SK-N-SH treated with all-trans-retinoic acid at 6 μM for 48 hours (cell line): ENCODE measurements around the gene RS1.

Source experiments
- ATAC-seq: fragments of 200-7000 bp; cut with Tn5 transposase; 3 replicates; pipeline ENCODE4 v1.9.1; 2020; ENCODE audit warnings: mild to moderate bottlenecking, moderate library complexity
- ARNTL ChIP-seq: fragments of 450-650 bp; formaldehyde crosslinking; IDR thresholded peaks from 2 replicates; pipeline ENCODE4 v1.5.0; 2020; ENCODE audit warnings: low read depth, mild to moderate bottlenecking, moderate library complexity, borderline replicate concordance
- BACH2 ChIP-seq: fragments of 250-450 bp; sonication (Bioruptor Pico); IDR thresholded peaks from 2 replicates; pipeline ENCODE4 v1.9.0; 2021; ENCODE audit warnings: mild to moderate bottlenecking, borderline replicate concordance
- CSDC2 ChIP-seq: fragments of 250-450 bp; sonication (Bioruptor Pico); IDR thresholded peaks from 2 replicates; pipeline ENCODE4 v1.5.0; 2020; ENCODE audit warnings: mild to moderate bottlenecking, moderate library complexity
- CSRNP3 ChIP-seq: fragments of 250-450 bp; sonication (Bioruptor Pico); IDR thresholded peaks from 2 replicates; pipeline ENCODE4 v1.5.1; 2021; ENCODE audit warnings: mild to moderate bottlenecking, moderate library complexity
- ESRRG ChIP-seq: fragments of 250-450 bp; sonication (Bioruptor Pico); IDR thresholded peaks from 2 replicates; pipeline ENCODE4 v1.6.1; 2021; ENCODE audit warnings: mild to moderate bottlenecking
- GLIS3 ChIP-seq: fragments of 250-450 bp; sonication (Bioruptor Pico); IDR thresholded peaks from 2 replicates; pipeline ENCODE4 v1.5.0; 2020; ENCODE audit warnings: mild to moderate bottlenecking, moderate library complexity
- ISL1 ChIP-seq: fragments of 250-450 bp; sonication (Bioruptor Pico); IDR thresholded peaks from 2 replicates; pipeline ENCODE4 v2.1.2; 2022; ENCODE audit warnings: mild to moderate bottlenecking, moderate library complexity
- OSR1 ChIP-seq: fragments of 250-450 bp; sonication (Bioruptor Pico); IDR thresholded peaks from 2 replicates; pipeline ENCODE4 v1.8.0; 2022; ENCODE audit warnings: moderate library complexity, mild to moderate bottlenecking, inconsistent platforms
- POU6F1 ChIP-seq: fragments of 250-450 bp; sonication (Bioruptor Pico); IDR thresholded peaks from 2 replicates; pipeline ENCODE4 v1.8.0; 2021; ENCODE audit warnings: low read depth, mild to moderate bottlenecking, moderate library complexity, borderline replicate concordance
- PPARA ChIP-seq: fragments of 250-450 bp; sonication (Bioruptor Pico); IDR thresholded peaks from 2 replicates; pipeline ENCODE4 v1.5.0; 2020; ENCODE audit warnings: mild to moderate bottlenecking, borderline replicate concordance
- RARB ChIP-seq: fragments of 250-450 bp; sonication (Bioruptor Pico); IDR thresholded peaks from 2 replicates; pipeline ENCODE4 v1.8.0; 2021; ENCODE audit warnings: mild to moderate bottlenecking, moderate library complexity
- SNAI2 ChIP-seq: fragments of 250-450 bp; sonication (Bioruptor Pico); IDR thresholded peaks from 2 replicates; pipeline ENCODE4 v1.5.0; 2020; ENCODE audit warnings: mild to moderate bottlenecking, moderate library complexity
- TCF4 ChIP-seq: fragments of 250-450 bp; sonication (Bioruptor Pico); IDR thresholded peaks from 2 replicates; pipeline ENCODE4 v1.8.0; 2021; ENCODE audit warnings: mild to moderate bottlenecking, moderate library complexity, borderline replicate concordance
- TOX ChIP-seq: fragments of 250-450 bp; sonication (Bioruptor Pico); IDR thresholded peaks from 2 replicates; pipeline ENCODE4 v1.8.0; 2021; ENCODE audit warnings: mild to moderate bottlenecking, moderate library complexity, borderline replicate concordance
- ZC3H10 ChIP-seq: fragments of 250-450 bp; sonication (Bioruptor Pico); IDR thresholded peaks from 2 replicates; pipeline ENCODE4 v1.5.1; 2021; ENCODE audit warnings: mild to moderate bottlenecking, moderate library complexity
- ZFP3 ChIP-seq: fragments of 250-450 bp; sonication (Bioruptor Pico); IDR thresholded peaks from 2 replicates; pipeline ENCODE4 v1.5.0; 2020; ENCODE audit warnings: mild to moderate bottlenecking, moderate library complexity
- ZFP30 ChIP-seq: fragments of 450-650 bp; formaldehyde crosslinking; IDR thresholded peaks from 2 replicates; pipeline ENCODE4 v1.5.0; 2022; ENCODE audit warnings: mild to moderate bottlenecking, moderate library complexity
- ZNF565 ChIP-seq: fragments of 450-650 bp; formaldehyde crosslinking; conservative IDR thresholded peaks from 2 replicates; pipeline ENCODE4 v1.5.0; 2020; ENCODE audit warnings: low read depth, mild to moderate bottlenecking, moderate library complexity
- ZNF70 ChIP-seq: fragments of 450-650 bp; formaldehyde crosslinking; IDR thresholded peaks from 2 replicates; pipeline ENCODE4 v1.5.0; 2020; ENCODE audit warnings: mild to moderate bottlenecking, moderate library complexity
- ZNF8 ChIP-seq: fragments of 450-650 bp; formaldehyde crosslinking; IDR thresholded peaks from 2 replicates; pipeline ENCODE4 v1.5.0; 2020; ENCODE audit warnings: mild to moderate bottlenecking, moderate library complexity
- TF ChIP-seq, protein P1 (sequence below): fragments of 250-450 bp; sonication (Bioruptor Pico); IDR thresholded peaks from 2 replicates; pipeline ENCODE4 v1.5.1; 2020; ENCODE audit warnings: low read depth, mild to moderate bottlenecking, moderate library complexity
- TF ChIP-seq, protein P2 (sequence below): fragments of 250-450 bp; sonication (Bioruptor Pico); IDR thresholded peaks from 2 replicates; pipeline ENCODE4 v1.5.0; 2020; ENCODE audit warnings: mild to moderate bottlenecking, moderate library complexity

Gene RS1

GRCh38 chrX:18640686-18641085, 31.2 kb downstream of the RS1 start:
- TF ChIP-seq, protein P1, sequence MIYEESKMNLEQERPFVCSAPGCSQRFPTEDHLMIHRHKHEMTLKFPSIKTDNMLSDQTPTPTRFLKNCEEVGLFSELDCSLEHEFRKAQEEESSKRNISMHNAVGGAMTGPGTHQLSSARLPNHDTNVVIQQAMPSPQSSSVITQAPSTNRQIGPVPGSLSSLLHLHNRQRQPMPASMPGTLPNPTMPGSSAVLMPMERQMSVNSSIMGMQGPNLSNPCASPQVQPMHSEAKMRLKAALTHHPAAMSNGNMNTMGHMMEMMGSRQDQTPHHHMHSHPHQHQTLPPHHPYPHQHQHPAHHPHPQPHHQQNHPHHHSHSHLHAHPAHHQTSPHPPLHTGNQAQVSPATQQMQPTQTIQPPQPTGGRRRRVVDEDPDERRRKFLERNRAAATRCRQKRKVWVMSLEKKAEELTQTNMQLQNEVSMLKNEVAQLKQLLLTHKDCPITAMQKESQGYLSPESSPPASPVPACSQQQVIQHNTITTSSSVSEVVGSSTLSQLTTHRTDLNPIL (CRISPR knock-in tag): no peak
- TF ChIP-seq CSRNP3 (CRISPR knock-in tag): no peak
- TF ChIP-seq ESRRG (CRISPR knock-in tag): no peak
- no peak for TF ChIP-seq TCF4 (CRISPR knock-in tag)
- no peak for TF ChIP-seq OSR1
- TF ChIP-seq, protein P2, sequence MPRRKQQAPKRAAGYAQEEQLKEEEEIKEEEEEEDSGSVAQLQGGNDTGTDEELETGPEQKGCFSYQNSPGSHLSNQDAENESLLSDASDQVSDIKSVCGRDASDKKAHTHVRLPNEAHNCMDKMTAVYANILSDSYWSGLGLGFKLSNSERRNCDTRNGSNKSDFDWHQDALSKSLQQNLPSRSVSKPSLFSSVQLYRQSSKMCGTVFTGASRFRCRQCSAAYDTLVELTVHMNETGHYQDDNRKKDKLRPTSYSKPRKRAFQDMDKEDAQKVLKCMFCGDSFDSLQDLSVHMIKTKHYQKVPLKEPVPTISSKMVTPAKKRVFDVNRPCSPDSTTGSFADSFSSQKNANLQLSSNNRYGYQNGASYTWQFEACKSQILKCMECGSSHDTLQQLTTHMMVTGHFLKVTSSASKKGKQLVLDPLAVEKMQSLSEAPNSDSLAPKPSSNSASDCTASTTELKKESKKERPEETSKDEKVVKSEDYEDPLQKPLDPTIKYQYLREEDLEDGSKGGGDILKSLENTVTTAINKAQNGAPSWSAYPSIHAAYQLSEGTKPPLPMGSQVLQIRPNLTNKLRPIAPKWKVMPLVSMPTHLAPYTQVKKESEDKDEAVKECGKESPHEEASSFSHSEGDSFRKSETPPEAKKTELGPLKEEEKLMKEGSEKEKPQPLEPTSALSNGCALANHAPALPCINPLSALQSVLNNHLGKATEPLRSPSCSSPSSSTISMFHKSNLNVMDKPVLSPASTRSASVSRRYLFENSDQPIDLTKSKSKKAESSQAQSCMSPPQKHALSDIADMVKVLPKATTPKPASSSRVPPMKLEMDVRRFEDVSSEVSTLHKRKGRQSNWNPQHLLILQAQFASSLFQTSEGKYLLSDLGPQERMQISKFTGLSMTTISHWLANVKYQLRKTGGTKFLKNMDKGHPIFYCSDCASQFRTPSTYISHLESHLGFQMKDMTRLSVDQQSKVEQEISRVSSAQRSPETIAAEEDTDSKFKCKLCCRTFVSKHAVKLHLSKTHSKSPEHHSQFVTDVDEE (CRISPR knock-in tag): no peak
- TF ChIP-seq SNAI2: no peak
- no peak; the same call in 2 of the 3 replicates for ATAC-seq

DNA sequence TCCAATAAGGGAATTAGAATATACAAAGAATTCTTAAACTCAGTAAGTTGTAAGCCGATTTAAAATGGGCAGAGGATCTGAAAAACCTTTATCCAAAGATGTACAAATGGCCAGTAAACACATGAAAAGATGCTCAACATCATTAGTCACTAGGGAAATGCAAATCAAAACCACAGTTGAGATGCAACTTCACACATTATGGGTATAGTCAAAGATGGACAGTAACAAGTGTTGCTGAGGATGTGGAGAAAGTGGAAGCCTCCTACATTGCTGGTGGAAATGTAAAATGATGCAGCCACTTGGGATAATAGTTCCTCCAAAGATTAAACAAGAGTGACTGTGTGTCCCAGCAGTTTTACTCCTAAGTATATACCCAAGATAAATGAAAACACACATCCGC, 32.6 kb downstream of the RS1 start:
- no peak for ATAC-seq
- TF ChIP-seq ARNTL (CRISPR knock-in tag): no peak
- TF ChIP-seq RARB: no peak
- no peak for TF ChIP-seq SNAI2
- TF ChIP-seq ESRRG (CRISPR knock-in tag): no peak
- TF ChIP-seq ZNF8 (CRISPR knock-in tag): no peak
- no peak for TF ChIP-seq ZNF70 (CRISPR knock-in tag)
- no peak for TF ChIP-seq CSDC2 (CRISPR knock-in tag)
- TF ChIP-seq ZFP30 (CRISPR knock-in tag): no peak
- no peak for TF ChIP-seq OSR1
- TF ChIP-seq, all 23 proteins: peak for 0

GRCh38 chrX:18638398-18638797, 33.5 kb downstream of the RS1 start:
- TF ChIP-seq RARB (no peak), ZFP3 (CRISPR knock-in tag) (no peak), BACH2 (CRISPR knock-in tag) (no peak), GLIS3 (CRISPR knock-in tag) (no peak), TCF4 (CRISPR knock-in tag) (no peak), TOX (no peak), ZC3H10 (CRISPR knock-in tag) (no peak), PPARA (CRISPR knock-in tag) (no peak), ESRRG (CRISPR knock-in tag) (no peak), ZFP30 (CRISPR knock-in tag) (no peak), POU6F1 (CRISPR knock-in tag) (no peak), CSRNP3 (CRISPR knock-in tag) (no peak), SNAI2 (no peak), ZNF8 (CRISPR knock-in tag) (no peak), ZNF565 (no peak), CSDC2 (CRISPR knock-in tag) (no peak), ZNF70 (CRISPR knock-in tag) (no peak), ARNTL (CRISPR knock-in tag) (no peak), ISL1 (CRISPR knock-in tag) (no peak)
- TF ChIP-seq, protein P2 (CRISPR knock-in tag): no peak
- TF ChIP-seq, all 23 proteins: peak for 0
- no peak for ATAC-seq
